ENCODE results near the gene HTRA2. TPM values are rescaled to one million over a fixed set of nuclear protein-coding genes. Genes with fewer than 3 reads are reported as not detected.

The HTRA2 gene
- total RNA-seq, 2 donors from 2014 or later, result 18.5 to 21.4 TPM

GRCh38 chr2:74576863-74577229 lies 47.1 kb downstream of the HTRA2 start:
- no peak for ATAC-seq

GRCh38 chr2:74577448-74577847 lies 47.7 kb downstream of the HTRA2 start:
- Mint-ChIP-seq H3K4me1 (peaks cover 16% of the 10 kb centered on the region), H3K27ac (no peak overlapping the region), H3K4me3 (no peak overlapping the region), H3K27me3 (peaks cover 28% of the 10 kb centered on the region), H3K36me3 (ENCODE audit: low read depth) (no peaks in the 10 kb centered on the region)
- DNase-seq (no peak), ATAC-seq (no peak)
- no peaks in the 10 kb centered on the region for H3K9me3 ChIP-seq (ENCODE audit: control insufficient read depth, low read length, poor library complexity, severe bottlenecking)

More at GRCh38 chr2:74576863-74577229, 47.1 kb downstream of the HTRA2 start:
- no peak for DNase-seq
- H3K9me3 ChIP-seq (ENCODE audit: control insufficient read depth, low read length, poor library complexity, severe bottlenecking), result no peaks in the 10 kb centered on the region
- no peaks in the 10 kb centered on the region for H3K36me3 Mint-ChIP-seq (ENCODE audit: low read depth)
- no peak overlapping the region for H3K4me3 Mint-ChIP-seq
- H3K27ac Mint-ChIP-seq, result no peak overlapping the region
- H3K27me3 Mint-ChIP-seq, result peaks cover 28% of the 10 kb centered on the region
- H3K4me1 Mint-ChIP-seq, result peaks cover 16% of the 10 kb centered on the region

GRCh38 chr2:74578408-74578807 lies 48.7 kb downstream of the HTRA2 start:
- H3K9me3 ChIP-seq (ENCODE audit: control insufficient read depth, low read length, poor library complexity, severe bottlenecking), result no peaks in the 10 kb centered on the region
- H3K4me1 Mint-ChIP-seq, result peaks cover 16% of the 10 kb centered on the region
- H3K36me3 Mint-ChIP-seq (ENCODE audit: low read depth), result no peaks in the 10 kb centered on the region
- H3K27me3 Mint-ChIP-seq, result peaks cover 28% of the 10 kb centered on the region
- no peak overlapping the region for H3K4me3 Mint-ChIP-seq
- ATAC-seq (no peak), DNase-seq (no peak)
- no peak overlapping the region for H3K27ac Mint-ChIP-seq

GRCh38 chr2:74581463-74581862 lies 51.7 kb downstream of the HTRA2 start:
- no peak overlapping the region for H3K4me3 Mint-ChIP-seq
- H3K9me3 ChIP-seq (ENCODE audit: control insufficient read depth, low read length, poor library complexity, severe bottlenecking), result no peaks in the 10 kb centered on the region
- peaks cover 28% of the 10 kb centered on the region for H3K27me3 Mint-ChIP-seq
- DNase-seq (no peak), ATAC-seq (no peak)
- H3K4me1 Mint-ChIP-seq, result peaks cover 17% of the 10 kb centered on the region
- no peak overlapping the region for H3K27ac Mint-ChIP-seq
- H3K36me3 Mint-ChIP-seq (ENCODE audit: low read depth), result no peaks in the 10 kb centered on the region

GRCh38 chr2:74582184-74582583 lies 52.5 kb downstream of the HTRA2 start:
- H3K9me3 ChIP-seq (ENCODE audit: control insufficient read depth, low read length, poor library complexity, severe bottlenecking), result no peaks in the 10 kb centered on the region
- Mint-ChIP-seq H3K4me1 (peaks cover 17% of the 10 kb centered on the region), H3K36me3 (ENCODE audit: low read depth) (no peaks in the 10 kb centered on the region), H3K4me3 (no peak overlapping the region), H3K27me3 (peaks cover 28% of the 10 kb centered on the region), H3K27ac (no peak overlapping the region)
- ATAC-seq (no peak), DNase-seq (no peak)

Other genes starting within 250 kb of the HTRA2 start
- 10 to 100 TPM in 1 of 2 donors, 1 to 10 TPM in 1; 9.1 to 10.5 TPM for gene SLC4A5, start 186.5 kb upstream of the HTRA2 start, total RNA-seq
- 10 to 100 TPM; 78.5 to 85.7 TPM for gene DCTN1, start 149.6 kb upstream of the HTRA2 start, total RNA-seq
- 1 to 10 TPM; 2.9 to 3.3 TPM for gene C2orf81, start 108.3 kb upstream of the HTRA2 start, total RNA-seq
- gene WDR54, start 108.2 kb upstream of the HTRA2 start, total RNA-seq, result 10 to 100 TPM; 33.6 to 42.8 TPM
- gene RTKN, start 88.0 kb upstream of the HTRA2 start, total RNA-seq, result under 1 TPM; 0.37 to 0.57 TPM
- gene INO80B, start 74.8 kb upstream of the HTRA2 start, total RNA-seq, result 10 to 100 TPM; 35.1 to 45.2 TPM
- gene WBP1, start 71.5 kb upstream of the HTRA2 start, total RNA-seq, result 10 to 100 TPM; 61.7 to 64.2 TPM
- gene MOGS, start 64.6 kb upstream of the HTRA2 start, total RNA-seq, result 10 to 100 TPM; 66.2 to 68.9 TPM
- gene MRPL53, start 57.3 kb upstream of the HTRA2 start, total RNA-seq, result 10 to 100 TPM; 31.4 to 67.9 TPM
- 10 to 100 TPM; 13.7 to 14.7 TPM for gene CCDC142, start 46.9 kb upstream of the HTRA2 start, total RNA-seq
- 10 to 100 TPM; 32.3 to 36.6 TPM for gene TTC31, start 46.9 kb upstream of the HTRA2 start, total RNA-seq
- gene LBX2, start 30.3 kb upstream of the HTRA2 start, total RNA-seq, result under 1 TPM in 1 of 2 donors, not detected in 1; 0.26 TPM
- gene PCGF1, start 22.2 kb upstream of the HTRA2 start, total RNA-seq, result 10 to 100 TPM; 28.2 to 31.5 TPM
- gene TLX2, start 15.5 kb upstream of the HTRA2 start, total RNA-seq, result 1 to 10 TPM in 1 of 2 donors, under 1 TPM in 1; 0.16 to 1.5 TPM
- gene DQX1, start 3.7 kb upstream of the HTRA2 start, total RNA-seq, result under 1 TPM in 1 of 2 donors, not detected in 1; 0.23 TPM
- gene AUP1, start 227 bp upstream of the HTRA2 start, total RNA-seq, result 100 to 1,000 TPM; 139 to 153 TPM
- 1 to 10 TPM in 1 of 2 donors, under 1 TPM in 1; 0.75 to 2.0 TPM for gene LOXL3, start 24.0 kb downstream of the HTRA2 start, total RNA-seq
- 10 to 100 TPM in 1 of 2 donors, 1 to 10 TPM in 1; 8.3 to 14.6 TPM for gene DOK1, start 24.8 kb downstream of the HTRA2 start, total RNA-seq
- under 1 TPM in 1 of 2 donors, not detected in 1; 0.60 TPM for gene M1AP, start 118.4 kb downstream of the HTRA2 start, total RNA-seq
- gene SEMA4F, start 124.3 kb downstream of the HTRA2 start, total RNA-seq, result 10 to 100 TPM in 1 of 2 donors, 1 to 10 TPM in 1; 9.5 to 11.1 TPM

Data from T-helper 17 cell (primary cell).